Endothelial cell of umbilical vein (primary cell): ENCODE results near the gene CTIF. TPM values are rescaled to one million over a fixed set of nuclear protein-coding genes. Genes with fewer than 3 reads are reported as not detected.

Experiments used
- BruUV-seq: library from RNA; stranded (reverse); fragments of 400-500 nt; replicated peaks from 2 replicates; lab custom pipeline; 2021; lab: Mats Ljungman, UMichigan
- CTCF ChIA-PET: fragments of 300-600, 350-600 bp; sonication (Branson Sonifier 250); formaldehyde crosslinking; loops from one replicate; lab custom pipeline; 2021; ENCODE audit warnings: antibody characterized with exemption, inconsistent platforms; lab: Charles Lee
- POLR2A ChIA-PET: fragments of 300-600, 350-600 bp; sonication (Branson Sonifier 250); formaldehyde crosslinking; loops from one replicate; lab custom pipeline; 2021; ENCODE audit warnings: antibody characterized with exemption, inconsistent platforms; lab: Charles Lee
- DNase-seq: peaks from one replicate; pipeline ENCODE4 v3.0.0-alpha.2; 2011; ENCODE audit warnings: low read depth, low spot score
- FAIRE-seq: peaks from 2 replicates; lab custom pipeline; 2011; peaks lifted over from hg19 to GRCh38; lab: Jason Lieb, UNC
- H2AFZ ChIP-seq: 2 replicates; pipeline ENCODE4 v1.6.0; 2012; ENCODE audit warnings: low read depth, low read length, control low read depth, inconsistent platforms
- H3K27ac ChIP-seq: 2 replicates; pipeline ENCODE4 v1.5.1; 2011; ENCODE audit warnings: low read depth, mild to moderate bottlenecking, control low read depth, low read length, moderate library complexity; ENCODE audit not compliant: insufficient read depth
- H3K27me3 ChIP-seq, 2 experiments: 2 replicates each; pipeline versions ENCODE4 v1.6.0 to v1.6.1; 2011; ENCODE audit warnings: low read length in 2 of 2, mixed read lengths in 1 of 2; ENCODE audit not compliant: control insufficient read depth in 2 of 2, insufficient read depth in 2 of 2
- H3K36me3 ChIP-seq, 2 experiments: 2 replicates in 1 of 2; 3 replicates in 1 of 2; pipeline ENCODE4 v1.5.1; 2011; ENCODE audit warnings: low read length in 2 of 2, mild to moderate bottlenecking in 1 of 2, moderate library complexity in 1 of 2; ENCODE audit not compliant: control insufficient read depth in 2 of 2, insufficient read depth in 2 of 2; ENCODE audit errors: extremely low read depth in 1 of 2
- H3K4me1 ChIP-seq: 3 replicates; pipeline ENCODE4 v1.5.1; 2011; ENCODE audit warnings: mild to moderate bottlenecking, low read length; ENCODE audit not compliant: control insufficient read depth, insufficient read depth; ENCODE audit errors: extremely low read depth
- H3K4me2 ChIP-seq: 2 replicates; pipeline ENCODE4 v1.6.1; 2011; ENCODE audit warnings: low read length, control low read depth, mixed read lengths; ENCODE audit not compliant: insufficient read depth
- H3K4me3 ChIP-seq, 3 experiments: fragments of 200-600 bp in 1 of 3; sonication (generic), shearing (Covaris generic) in 1 of 3; replicated peaks in 1 of 3; 2 replicates each; pipeline ENCODE4 v1.5.1; 2011 to 2016; ENCODE audit warnings: control low read depth in 3 of 3, low read length in 3 of 3, mild to moderate bottlenecking in 2 of 3, inconsistent platforms in 1 of 3, low read depth in 1 of 3, moderate library complexity in 1 of 3; ENCODE audit not compliant: insufficient read depth in 1 of 3
- H3K79me2 ChIP-seq: 2 replicates; pipeline ENCODE4 v1.6.0; 2012; ENCODE audit warnings: low read length, inconsistent platforms; ENCODE audit not compliant: control insufficient read depth, insufficient read depth
- H3K9ac ChIP-seq: replicated peaks from 2 replicates; pipeline ENCODE3; 2011; ENCODE audit warnings: low read length, control low read depth; ENCODE audit not compliant: insufficient read depth; ENCODE audit errors: extremely low read depth
- H3K9me1 ChIP-seq: replicated peaks from 3 replicates; pipeline ENCODE4 v1.6.0; 2011; ENCODE audit warnings: mild to moderate bottlenecking, low read length; ENCODE audit not compliant: control insufficient read depth, insufficient read depth; ENCODE audit errors: extremely low read depth
- H3K9me3 ChIP-seq: replicated peaks from 2 replicates; pipeline ENCODE4 v1.5.1; 2012; ENCODE audit warnings: low read length, inconsistent platforms; ENCODE audit not compliant: control insufficient read depth, insufficient read depth
- H4K20me1 ChIP-seq: replicated peaks from 2 replicates; pipeline ENCODE3; 2011; ENCODE audit warnings: mild to moderate bottlenecking, low read length; ENCODE audit not compliant: control insufficient read depth, insufficient read depth; ENCODE audit errors: extremely low read depth
- CTCF ChIP-seq, 2 donors: IDR thresholded peaks; 1 replicate in 1 of 2; 2 replicates in 1 of 2; pipeline ENCODE4 v1.5.1; 2011; ENCODE audit warnings: low read length in 2 of 2, mild to moderate bottlenecking in 2 of 2, moderate library complexity in 2 of 2, control low read depth in 1 of 2, inconsistent platforms in 1 of 2, low read depth in 1 of 2; ENCODE audit not compliant: insufficient read depth in 1 of 2; ENCODE audit errors: extremely low read depth in 1 of 2
- EZH2 ChIP-seq: IDR thresholded peaks from 2 replicates; pipeline ENCODE4 v1.6.1; 2012; ENCODE audit warnings: borderline replicate concordance, low read depth, mild to moderate bottlenecking, moderate library complexity, low read length, inconsistent platforms; ENCODE audit not compliant: severe bottlenecking
- FOS ChIP-seq: IDR thresholded peaks from 2 replicates; pipeline ENCODE4 v1.6.1; 2011; ENCODE audit warnings: mild to moderate bottlenecking, low read length, moderate library complexity, borderline replicate concordance; ENCODE audit not compliant: insufficient read depth
- GATA2 ChIP-seq: IDR thresholded peaks from 2 replicates; pipeline ENCODE4 v1.7.0; 2011; ENCODE audit warnings: low read depth, mild to moderate bottlenecking, moderate library complexity, mixed read lengths, low read length; ENCODE audit not compliant: insufficient read length, insufficient read depth
- JUN ChIP-seq: IDR thresholded peaks from 2 replicates; pipeline ENCODE4 v1.6.1; 2011; ENCODE audit warnings: borderline replicate concordance, low read depth; ENCODE audit not compliant: insufficient read length, insufficient read depth
- MYC ChIP-seq: IDR thresholded peaks from one replicate; pipeline ENCODE4 v1.6.1; 2011; ENCODE audit warnings: mild to moderate bottlenecking, low read depth, low read length
- POLR2A ChIP-seq: IDR thresholded peaks from 2 replicates; pipeline ENCODE4 v1.6.1; 2012; ENCODE audit warnings: low read depth, mild to moderate bottlenecking, control low read depth, low read length
- POLR2AphosphoS5 ChIP-seq: IDR thresholded peaks from 2 replicates; pipeline ENCODE4 v1.6.1; 2012; ENCODE audit warnings: low read depth, mild to moderate bottlenecking, control low read depth, low read length, moderate library complexity; ENCODE audit not compliant: insufficient read depth
- dilution Hi-C: fragments of 300-500 bp; cut with MboI; formaldehyde crosslinking; loops from one replicate; pipeline ENCODE4 v1.15.0; 2019; ENCODE audit warnings: low sequenced_read_pairs; ENCODE audit not compliant: extremely low pct_ligation_motif_present
- intact Hi-C: fragments of 100-400 bp; cut with micrococcal nuclease; formaldehyde crosslinking; loops from one replicate; pipeline ENCODE4 v1.10.0; 2022
- polyA plus RNA-seq, 4 experiments: library from polyadenylated mRNA; depleted of rRNA in 3 of 4; stranded (reverse) in 3 of 4; unstranded in 1 of 4; fragments of >200 nt; gene quantifications; 2 replicates each; pipeline versions ENCODE4 v1.2.1 to v1.2.3, GENCODE V29; 2011 to 2012; ENCODE audit warnings: missing spikeins in 1 of 4
- total RNA-seq: library from RNA; stranded (reverse); gene quantifications from 2 replicates; pipeline ENCODE4 v1.2.3, GENCODE V29; 2021
- TF ChIP-seq, protein P1 (sequence below): IDR thresholded peaks from 2 replicates; pipeline ENCODE4 v1.6.1; 2011; ENCODE audit not compliant: insufficient read depth, insufficient read length

The CTIF gene
- total and polyA plus RNA-seq, 2 donors (not counting 3 experiments of a cell fraction or from before 2014, with no cell fraction given) = 20.9 to 57.7 TPM

DNA sequence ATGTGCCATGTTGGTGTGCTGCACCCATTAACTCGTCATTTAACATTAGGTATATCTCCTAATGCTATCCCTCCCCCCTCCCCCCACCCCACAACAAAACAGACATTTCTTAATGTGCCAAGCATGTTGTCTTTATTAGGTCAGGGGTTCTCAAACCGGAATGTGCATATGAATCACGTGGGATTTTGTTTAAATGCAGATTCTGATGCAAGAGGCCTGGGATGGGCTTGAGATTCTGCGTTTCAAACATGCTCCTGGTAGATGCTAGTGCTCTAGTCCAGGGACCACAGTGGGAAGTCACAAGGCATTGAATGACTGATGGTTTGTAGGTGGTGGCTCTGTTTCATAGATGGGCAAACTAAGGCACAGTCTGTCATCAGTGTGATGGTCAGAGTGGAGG is 227.2 kb downstream of the CTIF start:
- CTCF ChIA-PET = no interaction called here
- no peaks in the 10 kb centered on the region for H3K4me1 ChIP-seq
- no peaks in the 10 kb centered on the region for H3K79me2 ChIP-seq
- no TSS peak for BruUV-seq
- no peaks in the 10 kb centered on the region for H3K9me1 ChIP-seq
- peaks cover 0 to 6% of the 10 kb centered on the region in 2 experiments for H3K36me3 ChIP-seq
- TF ChIP-seq POLR2AphosphoS5 (no peak), JUN (no peak), EZH2 (no peak), FOS (no peak), MYC (no peak), POLR2A (no peak), GATA2 (no peak)
- no peak overlapping the region for H3K4me2 ChIP-seq
- no peak for FAIRE-seq
- H4K20me1 ChIP-seq = no peaks in the 10 kb centered on the region
- H3K27ac ChIP-seq = no peak overlapping the region
- no peak for DNase-seq
- no peaks in the 10 kb centered on the region for H3K9me3 ChIP-seq
- dilution Hi-C loops = no loop called here
- intact Hi-C loops = no loop called here
- H3K27me3 ChIP-seq = no peaks in the 10 kb centered on the region
- POLR2A ChIA-PET = no interaction called here
- no peak overlapping the region for H3K9ac ChIP-seq
- H2AFZ ChIP-seq = no peak overlapping the region
- no peak overlapping the region for H3K4me3 ChIP-seq

- no peaks in the 10 kb centered on the region for H4K20me1 ChIP-seq
- H3K9me3 ChIP-seq = no peaks in the 10 kb centered on the region
- H3K79me2 ChIP-seq = no peaks in the 10 kb centered on the region
- H3K27me3 ChIP-seq = no peaks in the 10 kb centered on the region
- ChIA-PET CTCF (no interaction called here), POLR2A (no interaction called here)
- intact Hi-C loops = no loop called here
- H3K4me1 ChIP-seq = no peaks in the 10 kb centered on the region
- dilution Hi-C loops = no loop called here
- no peak overlapping the region for H3K27ac ChIP-seq
- H3K4me2 ChIP-seq = no peak overlapping the region
- no peak for FAIRE-seq
- no peak for DNase-seq
- BruUV-seq = no TSS peak
- peaks cover 0 to 6% of the 10 kb centered on the region in 2 experiments for H3K36me3 ChIP-seq
- H3K4me3 ChIP-seq = no peak overlapping the region
- H3K9ac ChIP-seq = no peak overlapping the region
- H3K9me1 ChIP-seq = no peaks in the 10 kb centered on the region
- H2AFZ ChIP-seq = no peak overlapping the region
- TF ChIP-seq MYC (no peak), CTCF (IDR thresholded peaks at IDR 0.05; ENCODE audit: extremely low read depth in 1 of 2, insufficient read depth in 1 of 2, low read depth in 1 of 2, low read length in 2 of 2) (no peak), FOS (no peak), JUN (no peak), POLR2AphosphoS5 (no peak), EZH2 (no peak), POLR2A (no peak), GATA2 (no peak)
- TF ChIP-seq, protein P1, sequence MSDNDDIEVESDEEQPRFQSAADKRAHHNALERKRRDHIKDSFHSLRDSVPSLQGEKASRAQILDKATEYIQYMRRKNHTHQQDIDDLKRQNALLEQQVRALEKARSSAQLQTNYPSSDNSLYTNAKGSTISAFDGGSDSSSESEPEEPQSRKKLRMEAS = no peak
These were observed 227.7 kb downstream of the CTIF start for GRCh38 chr18:48766487-48766886.
